GM12878 (cell line): ENCODE results near the gene PRDM15. TPM values are rescaled to one million over a fixed set of nuclear protein-coding genes. Genes with fewer than 3 reads are reported as not detected.

Experiments used
- ATAC-seq: fragments of 200-7000 bp; cut with Tn5 transposase; 3 replicates; pipeline ENCODE4 v1.9.1; 2020; ENCODE audit warnings: mild to moderate bottlenecking, moderate library complexity
- BruUV-seq: library from RNA; stranded (reverse); fragments of 400-500 nt; replicated peaks from 2 replicates; lab custom pipeline; 2021; lab: Mats Ljungman, UMichigan
- CTCF ChIA-PET: fragments of 300-600 bp; sonication (Branson Sonifier 250); formaldehyde crosslinking; extraction: SDS; loops from one replicate; lab custom pipeline; 2021; ENCODE audit warnings: inconsistent platforms; lab: Yijun Ruan, JAX
- POLR2A ChIA-PET: fragments of 350-600 bp; formaldehyde crosslinking; extraction: SDS; loops from one replicate; lab custom pipeline; 2021; ENCODE audit warnings: inconsistent platforms; lab: Charles Lee
- RAD21 ChIA-PET: fragments of 300-600 bp; sonication (Branson Sonifier 250); formaldehyde crosslinking; loops from one replicate; lab custom pipeline; 2023; ENCODE audit warnings: antibody characterized with exemption; ENCODE audit not compliant: unreplicated experiment; lab: Charles Lee
- SMC1A ChIA-PET: fragments of 300-600 bp; sonication (Branson Sonifier 250); formaldehyde crosslinking; loops from one replicate; lab custom pipeline; 2023; ENCODE audit not compliant: unreplicated experiment, uncharacterized antibody; lab: Charles Lee
- DNase-seq: peaks from one replicate; pipeline ENCODE4 v3.0.0-alpha.2; 2011; ENCODE audit warnings: low read depth, low spot score
- FAIRE-seq: peaks from 3 replicates; lab custom pipeline; 2011; peaks lifted over from hg19 to GRCh38; lab: Jason Lieb, UNC
- H2AFZ ChIP-seq: 2 replicates; pipeline ENCODE4 v1.6.0; 2011; ENCODE audit warnings: low read depth, low read length, control low read depth; ENCODE audit not compliant: control insufficient read depth
- H3K27ac ChIP-seq: 2 replicates; pipeline ENCODE4 v1.5.1; 2011; ENCODE audit warnings: control low read depth; ENCODE audit not compliant: control insufficient read depth, insufficient read depth
- H3K27me3 ChIP-seq, 2 experiments: replicated peaks in 1 of 2; 2 replicates each; pipeline versions ENCODE4 v1.6.0 to v1.6.1; 2011; ENCODE audit warnings: low read length in 1 of 2; ENCODE audit not compliant: control insufficient read depth in 2 of 2, insufficient read depth in 2 of 2
- H3K36me3 ChIP-seq, 2 experiments: 2 replicates each; pipeline ENCODE4 v1.5.1; 2011; ENCODE audit warnings: low read length in 1 of 2; ENCODE audit not compliant: control insufficient read depth in 2 of 2, insufficient read depth in 2 of 2
- H3K4me1 ChIP-seq: 2 replicates; pipeline ENCODE4 v1.6.1; 2011; ENCODE audit warnings: mild to moderate bottlenecking, low read length, moderate library complexity, mixed read lengths; ENCODE audit not compliant: control insufficient read depth, insufficient read depth
- H3K4me2 ChIP-seq: 2 replicates; pipeline ENCODE4 v1.6.0; 2011; ENCODE audit warnings: control low read depth; ENCODE audit not compliant: control insufficient read depth, insufficient read depth
- H3K4me3 ChIP-seq: fragments of 200-600 bp; sonication (generic); 2 replicates; pipeline ENCODE4 v1.5.1; 2016
- H3K79me2 ChIP-seq: 2 replicates; pipeline ENCODE4 v1.6.0; 2011; ENCODE audit warnings: low read length; ENCODE audit not compliant: control insufficient read depth, insufficient read depth
- H3K9ac ChIP-seq: 2 replicates; pipeline ENCODE4 v1.8.0; 2011; ENCODE audit warnings: low read length, control low read depth, mixed read lengths; ENCODE audit not compliant: control insufficient read depth, insufficient read depth
- H3K9me3 ChIP-seq: replicated peaks from 3 replicates; pipeline ENCODE4 v1.5.1; 2011; ENCODE audit warnings: mild to moderate bottlenecking, low read length; ENCODE audit not compliant: control insufficient read depth, insufficient read depth
- H4K20me1 ChIP-seq: 2 replicates; pipeline ENCODE4 v1.6.0; 2011; ENCODE audit not compliant: control insufficient read depth, insufficient read depth
- BHLHE40 ChIP-seq, 2 experiments: fragments of 450-650 bp in 1 of 2; IDR thresholded peaks; 2 replicates each; pipeline ENCODE4 v1.6.1; 2011 to 2017; ENCODE audit warnings: low read depth in 2 of 2, borderline replicate concordance in 1 of 2, improper control_type of control experiment in 1 of 2, low read length in 1 of 2, mild to moderate bottlenecking in 1 of 2
- BRCA1 ChIP-seq: IDR thresholded peaks from 2 replicates; pipeline ENCODE4 v1.6.1; 2011; ENCODE audit warnings: low read depth, low read length, improper control_type of control experiment
- CHD1 ChIP-seq: IDR thresholded peaks from 2 replicates; pipeline ENCODE4 v1.6.1; 2012; ENCODE audit warnings: low read depth, low read length, improper control_type of control experiment
- CHD4 ChIP-seq: fragments of 200-600 bp; sonication (generic); IDR thresholded peaks from 2 replicates; pipeline ENCODE4 v1.6.1; 2016; ENCODE audit warnings: mild to moderate bottlenecking
- CREB1 ChIP-seq: IDR thresholded peaks from 2 replicates; pipeline ENCODE4 v1.6.1; 2012; ENCODE audit warnings: low read depth, mild to moderate bottlenecking, inconsistent platforms
- EED ChIP-seq: sonication (generic); IDR thresholded peaks from 2 replicates; pipeline ENCODE4 v1.6.1; 2016; ENCODE audit warnings: antibody characterized with exemption, low read depth
- HDGF ChIP-seq: fragments of 450-650 bp; IDR thresholded peaks from 2 replicates; pipeline ENCODE4 v1.6.1; 2016; ENCODE audit warnings: antibody characterized with exemption
- JUND ChIP-seq: IDR thresholded peaks from 2 replicates; pipeline ENCODE4 v1.6.1; 2012; ENCODE audit warnings: low read depth, mild to moderate bottlenecking, low read length, improper control_type of control experiment, moderate library complexity
- NR2F1 ChIP-seq: fragments of 450-650 bp; conservative IDR thresholded peaks from 2 replicates; pipeline ENCODE4 v1.6.1; 2017; ENCODE audit warnings: mild to moderate bottlenecking
- POLR2AphosphoS5 ChIP-seq: IDR thresholded peaks from 2 replicates; pipeline ENCODE4 v1.6.1; 2011; ENCODE audit warnings: mild to moderate bottlenecking, low read length, inconsistent platforms
- RUNX3 ChIP-seq: IDR thresholded peaks from 2 replicates; pipeline ENCODE4 v1.6.1; 2012; ENCODE audit warnings: low read length, inconsistent platforms
- SMAD1 ChIP-seq: fragments of 450-650 bp; IDR thresholded peaks from 2 replicates; pipeline ENCODE4 v1.6.1; 2018; ENCODE audit warnings: mild to moderate bottlenecking, low read depth; ENCODE audit not compliant: partially characterized antibody
- WGBS: methylation state at CpG from one replicate; pipeline ENCODE4 v1.1.6; 2016; ENCODE audit warnings: low lambda C conversion rate; ENCODE audit not compliant: insufficient replicate concordance, insufficient coverage; ENCODE audit errors: missing lambda C conversion rate; 5-methylcytosine and 5-hydroxymethylcytosine counted together
- in situ Hi-C: fragments of 300-500 bp; cut with MboI; formaldehyde crosslinking; loops from 9 replicates; pipeline ENCODE4 v1.14.3; 2018; ENCODE audit warnings: mixed read lengths
- intact Hi-C: fragments of 100-400 bp; cut with micrococcal nuclease; formaldehyde crosslinking; loops from one replicate; pipeline ENCODE4 v1.14.2; 2022; ENCODE audit not compliant: unreplicated experiment
- polyA plus RNA-seq, 11 experiments: library from polyadenylated mRNA; depleted of rRNA in 4 of 11; unstranded in 6 of 11; stranded (reverse) in 5 of 11; fragments of >200 nt; fragmentation: Nextera tagmentation in 4 of 11; fragmentation: Illumina TruSeq in 1 of 11; extraction: Ambion mirVana in 4 of 11; extraction: Trizol in 1 of 11; gene quantifications; 1 replicate in 1 of 11; 2 replicates in 10 of 11; pipeline versions ENCODE4 v1.2.1 to v1.2.3, GENCODE V29; 2011 to 2016; ENCODE audit warnings: inconsistent platforms in 2 of 11, missing spikeins in 2 of 11, low read depth in 1 of 11
- total RNA-seq, 4 experiments: library from RNA; depleted of rRNA in 3 of 4; stranded (reverse); fragments of >200 nt in 3 of 4; fragmentation: Illumina TruSeq in 1 of 4; extraction: Trizol in 1 of 4; gene quantifications; 2 replicates each; pipeline versions ENCODE4 v1.2.1 to v1.2.3, GENCODE V29; 2013 to 2021
- TF ChIP-seq, protein P1 (sequence below): fragments of 450-650 bp; IDR thresholded peaks from 2 replicates; pipeline ENCODE4 v1.6.1; 2016; ENCODE audit warnings: mild to moderate bottlenecking
- TF ChIP-seq, protein P2 (sequence below): fragments of 150-350 bp; IDR thresholded peaks from 2 replicates; pipeline ENCODE4 v1.6.1; 2014; ENCODE audit warnings: mild to moderate bottlenecking, low read depth, low read length
- TF ChIP-seq, protein P3 (sequence below): IDR thresholded peaks from 2 replicates; pipeline ENCODE4 v1.6.1; 2012; ENCODE audit warnings: low read depth, low read length, improper control_type of control experiment
- TF ChIP-seq, protein P4 (sequence below): fragments of 450-650 bp; IDR thresholded peaks from 2 replicates; pipeline ENCODE4 v1.6.1; 2014; ENCODE audit warnings: mild to moderate bottlenecking
- TF ChIP-seq, protein P5 (sequence below): fragments of 450-650 bp; IDR thresholded peaks from 2 replicates; pipeline ENCODE4 v1.6.1; 2017; ENCODE audit warnings: mild to moderate bottlenecking

PRDM15 gene
- total and polyA plus RNA-seq, 10 of the 15 experiments (the other 5 are each of a cell fraction or from before 2014, with no cell fraction given) = 2.2 to 16.0 (median 8.6) TPM

DNA sequence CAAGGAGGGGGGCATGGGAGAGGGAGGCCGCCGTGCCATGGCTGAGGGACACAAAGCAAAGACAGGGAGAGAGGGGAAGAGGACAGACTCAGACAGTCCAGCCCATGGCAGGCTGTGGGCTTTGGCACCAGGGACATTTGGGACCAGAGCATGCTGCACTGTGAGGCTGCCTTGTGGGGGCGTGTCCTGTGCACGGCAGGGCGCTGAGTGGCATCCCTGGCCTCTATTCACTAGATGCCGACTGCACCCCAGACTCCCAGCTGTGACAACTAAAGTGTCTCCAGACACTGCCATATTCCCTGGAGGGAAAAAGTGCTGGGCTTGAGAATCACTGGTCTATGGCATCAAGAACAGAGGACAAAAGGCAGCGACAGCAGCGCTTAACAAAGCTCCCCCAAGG lies 18.6 kb upstream of the PRDM15 start:
- 95% methylated on average over 8 of the region's 8 CpGs for WGBS
- Histone ChIP-seq H3K9ac (no peak overlapping the region), H3K27ac (no peak overlapping the region), H3K79me2 (no peaks in the 10 kb centered on the region), H3K4me3 (no peak overlapping the region), H3K36me3 (peaks cover 1 to 9% of the 10 kb centered on the region in 2 experiments), H3K4me1 (peaks cover 11% of the 10 kb centered on the region), H3K4me2 (no peak overlapping the region), H2AFZ (no peak overlapping the region), H4K20me1 (no peaks in the 10 kb centered on the region), H3K9me3 (no peaks in the 10 kb centered on the region), H3K27me3 (no peaks in the 10 kb centered on the region)
- CTCF ChIA-PET = no interaction called here
- FAIRE-seq = no peak
- POLR2A ChIA-PET = no interaction called here
- RAD21 ChIA-PET = no interaction called here
- SMC1A ChIA-PET = no interaction called here
- BruUV-seq = no TSS peak
- in situ Hi-C loops (no loop called here), intact Hi-C loops (no loop called here)
- no peak for ATAC-seq
- DNase-seq = no peak
- TF ChIP-seq CHD1 (no peak), NR2F1 (no peak), BRCA1 (no peak), JUND (no peak), EED (no peak), HDGF (no peak), BHLHE40 (IDR thresholded peaks at IDR 0.05; ENCODE audit: borderline replicate concordance in 1 of 2, low read depth in 2 of 2, low read length in 1 of 2) (no peak), CHD4 (no peak), POLR2AphosphoS5 (no peak), RUNX3 (no peak), SMAD1 (no peak), CREB1 (no peak)
- TF ChIP-seq, protein P1, sequence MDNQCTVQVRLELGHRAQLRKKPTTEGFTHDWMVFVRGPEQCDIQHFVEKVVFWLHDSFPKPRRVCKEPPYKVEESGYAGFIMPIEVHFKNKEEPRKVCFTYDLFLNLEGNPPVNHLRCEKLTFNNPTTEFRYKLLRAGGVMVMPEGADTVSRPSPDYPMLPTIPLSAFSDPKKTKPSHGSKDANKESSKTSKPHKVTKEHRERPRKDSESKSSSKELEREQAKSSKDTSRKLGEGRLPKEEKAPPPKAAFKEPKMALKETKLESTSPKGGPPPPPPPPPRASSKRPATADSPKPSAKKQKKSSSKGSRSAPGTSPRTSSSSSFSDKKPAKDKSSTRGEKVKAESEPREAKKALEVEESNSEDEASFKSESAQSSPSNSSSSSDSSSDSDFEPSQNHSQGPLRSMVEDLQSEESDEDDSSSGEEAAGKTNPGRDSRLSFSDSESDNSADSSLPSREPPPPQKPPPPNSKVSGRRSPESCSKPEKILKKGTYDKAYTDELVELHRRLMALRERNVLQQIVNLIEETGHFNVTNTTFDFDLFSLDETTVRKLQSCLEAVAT = no peak
- TF ChIP-seq, protein P2, sequence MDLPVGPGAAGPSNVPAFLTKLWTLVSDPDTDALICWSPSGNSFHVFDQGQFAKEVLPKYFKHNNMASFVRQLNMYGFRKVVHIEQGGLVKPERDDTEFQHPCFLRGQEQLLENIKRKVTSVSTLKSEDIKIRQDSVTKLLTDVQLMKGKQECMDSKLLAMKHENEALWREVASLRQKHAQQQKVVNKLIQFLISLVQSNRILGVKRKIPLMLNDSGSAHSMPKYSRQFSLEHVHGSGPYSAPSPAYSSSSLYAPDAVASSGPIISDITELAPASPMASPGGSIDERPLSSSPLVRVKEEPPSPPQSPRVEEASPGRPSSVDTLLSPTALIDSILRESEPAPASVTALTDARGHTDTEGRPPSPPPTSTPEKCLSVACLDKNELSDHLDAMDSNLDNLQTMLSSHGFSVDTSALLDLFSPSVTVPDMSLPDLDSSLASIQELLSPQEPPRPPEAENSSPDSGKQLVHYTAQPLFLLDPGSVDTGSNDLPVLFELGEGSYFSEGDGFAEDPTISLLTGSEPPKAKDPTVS = no peak
- TF ChIP-seq, protein P3, sequence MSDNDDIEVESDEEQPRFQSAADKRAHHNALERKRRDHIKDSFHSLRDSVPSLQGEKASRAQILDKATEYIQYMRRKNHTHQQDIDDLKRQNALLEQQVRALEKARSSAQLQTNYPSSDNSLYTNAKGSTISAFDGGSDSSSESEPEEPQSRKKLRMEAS = no peak
- TF ChIP-seq, protein P4, sequence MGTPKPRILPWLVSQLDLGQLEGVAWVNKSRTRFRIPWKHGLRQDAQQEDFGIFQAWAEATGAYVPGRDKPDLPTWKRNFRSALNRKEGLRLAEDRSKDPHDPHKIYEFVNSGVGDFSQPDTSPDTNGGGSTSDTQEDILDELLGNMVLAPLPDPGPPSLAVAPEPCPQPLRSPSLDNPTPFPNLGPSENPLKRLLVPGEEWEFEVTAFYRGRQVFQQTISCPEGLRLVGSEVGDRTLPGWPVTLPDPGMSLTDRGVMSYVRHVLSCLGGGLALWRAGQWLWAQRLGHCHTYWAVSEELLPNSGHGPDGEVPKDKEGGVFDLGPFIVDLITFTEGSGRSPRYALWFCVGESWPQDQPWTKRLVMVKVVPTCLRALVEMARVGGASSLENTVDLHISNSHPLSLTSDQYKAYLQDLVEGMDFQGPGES = no peak
- TF ChIP-seq, protein P5, sequence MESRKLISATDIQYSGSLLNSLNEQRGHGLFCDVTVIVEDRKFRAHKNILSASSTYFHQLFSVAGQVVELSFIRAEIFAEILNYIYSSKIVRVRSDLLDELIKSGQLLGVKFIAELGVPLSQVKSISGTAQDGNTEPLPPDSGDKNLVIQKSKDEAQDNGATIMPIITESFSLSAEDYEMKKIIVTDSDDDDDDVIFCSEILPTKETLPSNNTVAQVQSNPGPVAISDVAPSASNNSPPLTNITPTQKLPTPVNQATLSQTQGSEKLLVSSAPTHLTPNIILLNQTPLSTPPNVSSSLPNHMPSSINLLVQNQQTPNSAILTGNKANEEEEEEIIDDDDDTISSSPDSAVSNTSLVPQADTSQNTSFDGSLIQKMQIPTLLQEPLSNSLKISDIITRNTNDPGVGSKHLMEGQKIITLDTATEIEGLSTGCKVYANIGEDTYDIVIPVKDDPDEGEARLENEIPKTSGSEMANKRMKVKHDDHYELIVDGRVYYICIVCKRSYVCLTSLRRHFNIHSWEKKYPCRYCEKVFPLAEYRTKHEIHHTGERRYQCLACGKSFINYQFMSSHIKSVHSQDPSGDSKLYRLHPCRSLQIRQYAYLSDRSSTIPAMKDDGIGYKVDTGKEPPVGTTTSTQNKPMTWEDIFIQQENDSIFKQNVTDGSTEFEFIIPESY = no peak
